ENCODE results near the gene MAN1A2.

MAN1A2 gene

GRCh38 chr1:117495068-117495467 is 127.8 kb downstream of the MAN1A2 start:
- no peak for DNase-seq (ENCODE audit: low read depth in 2 of 2)

- no peak for DNase-seq (ENCODE audit: low read depth in 2 of 2)
These were observed 131.8 kb downstream of the MAN1A2 start for GRCh38 chr1:117499071-117499470.

DNA sequence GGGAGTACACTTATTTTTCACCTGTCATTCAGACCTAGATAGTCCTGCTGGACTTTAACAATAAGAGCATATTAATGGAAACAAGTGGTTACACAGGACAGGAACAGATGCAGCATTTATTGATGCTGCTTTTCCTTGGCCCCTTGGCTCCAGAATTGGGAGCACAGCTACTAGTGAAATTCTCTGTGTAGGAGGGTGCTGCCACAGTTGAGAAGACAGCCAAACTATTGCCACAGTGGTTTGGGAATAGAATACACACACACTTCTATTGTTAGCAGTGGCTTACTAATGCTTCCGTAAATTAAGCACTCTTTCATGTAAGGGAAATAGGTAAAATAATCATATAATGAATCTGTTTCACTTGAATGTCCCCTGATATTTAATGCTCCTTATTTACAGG is 133.3 kb downstream of the MAN1A2 start:
- no peak for DNase-seq (ENCODE audit: low read depth in 2 of 2)

DNA sequence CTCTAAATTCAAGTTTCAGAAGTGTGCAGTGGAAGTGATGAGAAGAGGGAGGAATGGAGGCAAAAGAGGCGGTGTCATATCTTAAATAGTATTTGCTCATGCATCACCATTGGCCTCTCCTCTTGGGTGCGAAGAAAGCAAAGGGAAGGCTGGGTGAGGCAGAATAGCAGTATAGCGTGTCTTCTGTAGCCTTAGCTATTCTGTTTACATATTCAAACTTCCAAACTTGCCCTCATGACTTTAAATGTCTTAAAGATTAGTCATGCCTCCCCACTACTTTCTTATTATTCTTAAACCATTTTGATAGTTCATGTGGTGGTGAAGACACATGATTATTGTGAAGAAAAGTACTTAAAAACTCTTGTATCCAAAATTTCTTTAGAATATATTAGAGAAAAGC is 134.0 kb downstream of the MAN1A2 start:
- no peak for DNase-seq (ENCODE audit: low read depth in 2 of 2)

DNA sequence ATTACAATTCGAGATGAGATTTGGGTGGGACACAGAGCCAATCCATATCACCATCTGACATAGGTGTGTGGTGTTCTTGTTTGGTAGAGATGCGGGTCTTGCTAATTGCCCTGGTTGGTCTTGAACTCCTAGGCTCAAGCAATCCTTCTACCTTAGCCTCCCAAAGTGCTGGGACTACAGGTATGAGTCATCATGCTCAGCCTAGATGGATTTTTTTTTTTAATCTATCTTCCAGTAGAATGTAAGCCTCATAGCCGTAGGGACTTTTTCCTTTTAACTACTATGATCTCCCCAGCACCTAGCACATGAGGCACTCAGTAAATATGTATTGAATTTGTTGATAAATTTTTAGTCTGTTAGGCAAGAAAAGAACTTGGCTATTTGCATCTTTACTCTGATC is 144.0 kb downstream of the MAN1A2 start:
- no peak for DNase-seq (ENCODE audit: low read depth in 2 of 2)

GRCh38 chr1:117512728-117513321 is 145.6 kb downstream of the MAN1A2 start:
- no peak for DNase-seq (ENCODE audit: low read depth in 2 of 2)

DNA sequence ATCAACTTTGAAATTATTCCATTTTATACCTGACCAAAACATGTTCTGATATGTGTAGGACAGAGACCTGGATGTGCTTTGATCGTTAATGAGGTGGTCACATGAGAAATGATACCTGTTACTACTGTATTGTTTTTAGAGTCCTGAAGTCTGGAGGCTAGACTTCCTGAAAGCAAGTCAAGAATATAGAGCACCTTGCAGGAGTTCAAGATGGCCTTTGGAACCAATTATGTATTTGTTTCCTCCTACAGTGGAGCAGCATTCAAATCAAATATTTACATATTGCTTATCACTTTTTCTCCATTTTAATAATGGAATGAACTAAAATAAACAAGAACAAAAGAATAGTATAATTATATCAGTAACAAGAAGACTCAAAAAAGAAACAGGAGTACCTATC is 155.9 kb downstream of the MAN1A2 start:
- DNase-seq (ENCODE audit: low read depth in 2 of 2), result no peak

- no peak for DNase-seq (ENCODE audit: low read depth in 2 of 2)
These were observed 159.8 kb downstream of the MAN1A2 start for GRCh38 chr1:117527074-117527473.

DNA sequence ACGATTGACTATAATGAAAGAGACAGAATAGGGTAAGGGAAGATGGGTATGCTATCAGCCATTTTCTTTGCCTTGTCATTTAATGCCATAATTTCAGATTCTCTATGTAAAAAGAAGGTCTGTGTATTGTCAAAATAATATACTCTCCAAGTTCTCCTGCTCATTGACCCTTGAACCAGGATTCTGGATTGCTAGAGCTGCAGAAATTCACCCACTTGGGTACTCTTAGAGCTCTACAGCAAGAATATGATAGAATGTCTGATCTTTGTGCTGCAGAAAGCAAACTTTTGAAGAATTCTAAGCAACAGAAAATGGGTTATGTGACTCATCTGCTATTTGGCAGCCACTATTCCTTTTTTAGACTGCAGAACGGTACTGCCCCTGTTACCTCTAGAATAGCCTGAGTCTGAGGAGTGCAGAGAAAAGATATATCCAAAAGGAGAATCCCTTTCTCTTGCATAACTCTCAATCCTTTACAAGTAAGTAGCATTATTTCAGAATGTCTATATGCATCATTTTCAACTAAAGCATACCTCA is 160.4 kb downstream of the MAN1A2 start:
- DNase-seq (ENCODE audit: low read depth in 2 of 2), result no peak

- no peak for DNase-seq (ENCODE audit: low read depth in 2 of 2)
These were observed 162.4 kb downstream of the MAN1A2 start for GRCh38 chr1:117529683-117530082.

DNA sequence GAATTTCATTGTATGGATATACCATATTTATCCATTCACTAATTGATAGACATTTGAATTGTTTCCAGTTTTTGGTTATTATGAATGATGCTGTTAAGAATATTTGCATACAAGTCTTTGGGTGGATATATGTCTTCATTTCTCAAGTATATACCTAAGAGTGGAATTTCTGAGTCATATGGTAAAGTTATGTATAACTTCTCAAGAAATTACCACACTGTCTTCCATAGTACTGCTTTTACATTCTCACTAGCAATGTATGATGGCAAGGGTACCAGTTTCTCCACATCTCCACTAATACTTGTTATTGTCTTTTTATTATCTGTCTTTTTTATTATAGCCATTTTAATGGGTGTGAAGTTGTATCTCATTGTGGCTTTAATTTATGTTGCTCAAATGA is 164.0 kb downstream of the MAN1A2 start:
- DNase-seq (ENCODE audit: low read depth in 2 of 2), result no peak

DNA sequence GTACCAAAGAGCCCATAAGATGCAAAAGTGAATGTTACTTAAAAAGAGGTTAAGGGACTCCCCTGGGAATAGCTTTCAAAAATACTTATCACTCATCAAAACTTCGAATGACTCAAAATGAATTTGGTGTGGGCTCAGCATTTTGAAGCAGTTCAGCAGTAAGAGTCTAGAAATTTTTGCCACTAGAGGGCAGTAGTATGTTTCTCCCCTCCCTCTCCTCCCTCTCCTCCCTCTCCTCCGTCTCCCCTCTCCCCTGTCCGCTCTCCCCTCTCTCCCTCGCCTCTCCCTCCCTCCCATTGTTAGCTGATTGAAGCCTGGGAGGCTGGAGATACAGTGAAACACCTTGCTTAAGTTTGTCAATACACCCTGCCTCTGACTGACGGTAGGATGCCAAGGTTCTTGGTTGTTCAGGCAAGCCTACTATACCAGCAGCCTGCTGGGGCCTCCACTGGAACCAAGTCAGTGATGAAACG is 167.8 kb downstream of the MAN1A2 start:
- peak; percentile 15 to 36 for DNase-seq (ENCODE audit: low read depth in 2 of 2)

GRCh38 chr1:117535821-117536220 is 168.6 kb downstream of the MAN1A2 start:
- DNase-seq (ENCODE audit: low read depth in 2 of 2), result no peak

DNA sequence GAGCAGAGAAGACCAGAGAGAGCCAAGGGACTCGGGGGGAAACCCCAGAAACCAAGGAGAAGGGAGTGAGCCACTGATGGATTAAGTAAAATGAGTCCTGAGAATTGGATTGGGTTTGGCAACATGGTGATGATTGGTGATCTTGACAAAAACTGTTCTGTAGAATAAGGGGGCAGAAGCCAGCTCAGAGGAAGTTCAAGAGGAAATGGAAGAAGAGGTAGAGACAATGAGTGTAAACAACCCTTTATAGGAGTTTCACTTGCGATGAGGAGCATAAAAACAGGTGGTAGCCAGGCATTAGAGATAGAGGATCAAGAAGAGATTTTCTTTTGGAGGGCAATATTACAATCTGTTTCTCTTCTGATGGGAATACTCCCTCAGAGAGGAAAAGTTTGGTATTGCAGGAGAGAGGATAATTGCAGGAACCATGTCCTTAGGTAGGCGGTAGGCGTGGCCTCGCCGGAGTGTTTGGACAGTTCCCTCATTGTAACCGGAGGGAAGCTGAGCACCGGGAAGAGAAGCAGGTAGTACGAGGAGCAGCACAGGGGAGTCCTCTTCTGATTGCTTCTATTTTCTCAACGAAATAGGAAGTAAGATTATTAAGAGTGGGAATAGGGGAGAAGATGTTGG is 170.2 kb downstream of the MAN1A2 start:
- no peak for DNase-seq (ENCODE audit: low read depth in 2 of 2)

- DNase-seq (ENCODE audit: low read depth in 2 of 2), result no peak
These were observed 173.3 kb downstream of the MAN1A2 start for GRCh38 chr1:117540532-117540931.

- DNase-seq (ENCODE audit: low read depth in 2 of 2), result no peak
These were observed 173.8 kb downstream of the MAN1A2 start for GRCh38 chr1:117541003-117541402.

DNA sequence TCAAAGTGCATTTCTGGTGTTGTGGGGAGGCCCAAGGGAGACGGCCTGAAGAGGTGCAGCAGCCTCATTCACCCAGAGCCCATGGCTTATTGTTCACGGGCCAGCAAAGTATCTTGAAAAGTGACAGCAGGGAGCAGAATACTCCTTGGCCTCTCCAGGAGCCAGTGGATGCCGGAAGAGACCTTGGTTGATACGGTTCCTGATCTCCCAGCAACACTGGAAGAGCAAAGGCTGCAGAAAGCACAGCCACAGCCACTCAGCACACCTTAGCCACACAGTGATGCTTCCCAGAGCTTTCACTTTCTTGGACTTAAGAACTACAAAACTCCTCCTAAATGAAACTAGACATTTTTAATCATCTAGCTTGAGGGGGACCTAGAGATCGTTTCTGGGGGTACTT is 174.3 kb downstream of the MAN1A2 start:
- no peak for DNase-seq (ENCODE audit: low read depth in 2 of 2)

- no peak for DNase-seq (ENCODE audit: low read depth in 2 of 2)
These were observed 177.4 kb downstream of the MAN1A2 start for GRCh38 chr1:117544509-117545109.

GRCh38 chr1:117546467-117546866 is 179.2 kb downstream of the MAN1A2 start:
- no peak for DNase-seq (ENCODE audit: low read depth in 2 of 2)

GRCh38 chr1:117553471-117553870 is 186.2 kb downstream of the MAN1A2 start:
- DNase-seq (ENCODE audit: low read depth in 2 of 2), result no peak

- DNase-seq (ENCODE audit: low read depth in 2 of 2), result no peak
These were observed 188.6 kb downstream of the MAN1A2 start for GRCh38 chr1:117555806-117556205.

- no peak for DNase-seq (ENCODE audit: low read depth in 2 of 2)
These were observed 189.1 kb downstream of the MAN1A2 start for GRCh38 chr1:117556341-117556740.

- no peak for DNase-seq (ENCODE audit: low read depth in 2 of 2)
These were observed 189.7 kb downstream of the MAN1A2 start for GRCh38 chr1:117556976-117557375.

Data from stimulated activated CD4-positive, alpha-beta T cell treated with anti-CD3 and anti-CD28 coated beads, Interleukin-1b, Interleukin-23, amount 100 ng/mL, for 4 hours (primary cell).